CD4-positive, alpha-beta T cell treated with Interleukin-1 beta for 1 hour (primary cell): ENCODE measurements around the gene ARMC5.

Experiments used
- DNase-seq, 2 donors: peaks; one replicate each; pipeline ENCODE4 v3.0.0-alpha.2; 2020 to 2022

ARMC5 gene

GRCh38 chr16:31464348-31464769 lies 5.1 kb downstream of the ARMC5 start:
- DNase-seq: no peak

- DNase-seq: no peak
Measured at GRCh38 chr16:31464781-31465260, 5.5 kb downstream of the ARMC5 start.

DNA sequence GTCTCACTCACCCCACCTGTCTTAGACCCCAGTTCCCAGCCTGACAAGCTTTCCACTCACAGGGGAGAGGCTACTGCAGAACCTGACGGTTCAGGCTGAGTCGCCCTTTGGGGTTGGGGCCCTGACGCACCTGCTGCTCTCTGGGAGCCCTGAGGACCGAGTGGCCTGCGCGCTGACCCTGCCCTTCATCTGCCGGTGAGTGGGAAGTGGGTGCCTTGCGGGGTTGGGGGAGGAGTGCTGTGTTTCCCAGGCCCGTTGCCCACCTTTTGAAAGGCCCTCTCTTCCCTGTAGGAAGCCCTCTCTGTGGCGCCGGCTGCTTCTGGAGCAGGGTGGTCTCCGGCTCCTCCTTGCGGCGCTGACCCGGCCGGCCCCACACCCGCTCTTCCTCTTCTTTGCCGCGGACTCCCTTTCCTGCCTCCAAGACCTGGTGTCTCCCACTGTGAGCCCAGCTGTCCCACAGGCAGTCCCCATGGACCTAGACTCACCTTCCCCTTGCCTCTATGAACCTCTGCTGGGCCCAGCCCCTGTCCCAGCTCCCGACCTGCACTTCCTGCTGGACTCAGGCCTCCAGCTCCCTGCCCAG lies 6.6 kb downstream of the ARMC5 start:
- no peak for DNase-seq

GRCh38 chr16:31466381-31466841 lies 7.1 kb downstream of the ARMC5 start:
- no peak for DNase-seq

DNA sequence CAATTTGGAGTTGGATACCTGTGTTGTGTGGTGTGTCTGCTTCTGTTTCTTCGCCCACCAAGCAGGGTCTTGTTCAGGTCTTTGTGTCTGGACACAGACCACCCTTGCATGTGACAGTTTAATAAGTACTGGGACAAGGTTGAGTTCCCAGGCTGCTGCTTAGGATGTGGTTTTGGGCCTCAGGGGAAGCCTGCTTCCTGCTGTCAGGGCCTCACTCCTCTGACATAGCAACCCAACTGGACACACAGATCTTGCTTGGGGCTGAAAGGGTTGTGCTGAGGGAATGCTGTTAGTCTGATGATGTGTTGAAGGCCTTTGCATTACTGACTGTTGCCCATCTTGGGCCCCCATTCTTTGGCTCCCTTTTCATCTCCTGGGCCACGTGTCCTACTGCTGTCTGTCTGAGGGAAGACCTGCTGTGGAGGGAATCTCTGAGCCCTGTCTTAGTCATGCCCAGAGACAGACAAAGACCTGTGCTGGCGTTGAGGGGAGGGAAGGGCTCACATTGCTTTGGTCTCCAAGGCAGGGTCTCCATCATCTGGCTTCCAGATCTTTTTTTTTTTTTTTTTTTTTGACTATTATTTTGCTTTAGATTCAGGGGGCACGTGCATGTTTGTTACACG lies 8.0 kb downstream of the ARMC5 start:
- DNase-seq: peak in 1 of 2 donors; percentile 37

DNA sequence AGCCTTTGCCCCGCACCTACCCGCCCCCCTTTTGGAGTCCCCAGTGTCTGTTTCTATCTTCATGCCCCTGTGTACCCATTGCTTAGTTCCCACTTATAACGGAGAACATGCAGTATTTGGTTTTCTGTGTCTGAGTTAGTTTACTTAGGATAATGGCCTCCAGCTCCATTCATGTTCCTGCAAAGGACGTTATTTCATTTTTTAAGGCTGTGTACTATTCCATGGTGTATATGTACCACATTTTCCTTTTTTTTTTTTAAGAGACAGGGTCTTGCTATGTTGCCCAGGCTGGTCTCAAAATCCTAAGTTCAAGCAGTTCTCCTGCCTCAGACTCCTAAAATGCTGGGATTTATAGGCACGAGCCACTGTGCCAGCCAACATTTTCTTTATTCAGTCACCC lies 8.6 kb downstream of the ARMC5 start:
- DNase-seq: no peak

DNA sequence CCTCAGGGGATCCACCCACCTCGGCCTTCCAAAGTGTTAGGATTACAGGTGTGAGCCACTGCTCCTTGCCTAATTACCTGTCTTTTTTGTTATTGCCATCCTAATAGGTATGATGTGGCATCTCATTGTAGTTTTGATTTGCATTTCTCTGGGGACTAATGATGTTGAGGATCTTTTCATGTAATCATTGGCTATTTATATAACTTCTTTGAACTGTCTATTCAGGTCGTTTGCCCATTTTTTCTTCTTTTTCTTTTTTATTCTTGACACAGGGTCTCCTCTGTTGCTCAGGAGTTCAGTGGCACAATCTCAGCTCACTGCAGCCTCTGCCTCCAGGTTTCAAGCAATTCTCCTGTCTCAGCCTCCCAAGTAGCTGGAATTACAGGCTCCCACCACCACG lies 11.3 kb downstream of the ARMC5 start:
- no peak for DNase-seq

- DNase-seq: no peak
Measured at GRCh38 chr16:31471241-31471874, 12.1 kb downstream of the ARMC5 start.

GRCh38 chr16:31471875-31472708 lies 12.8 kb downstream of the ARMC5 start, which contains the start of gene TGFB1I1:
Gene TGFB1I1, plus strand, starts transcription at chr16:31472152. Its CDS starts 37 bp downstream, at chr16:31472189.
- DNase-seq: no peak

- DNase-seq: peak; percentile 47 to 52
Measured at GRCh38 chr16:31472709-31473203, 13.5 kb downstream of the ARMC5 start.

DNA sequence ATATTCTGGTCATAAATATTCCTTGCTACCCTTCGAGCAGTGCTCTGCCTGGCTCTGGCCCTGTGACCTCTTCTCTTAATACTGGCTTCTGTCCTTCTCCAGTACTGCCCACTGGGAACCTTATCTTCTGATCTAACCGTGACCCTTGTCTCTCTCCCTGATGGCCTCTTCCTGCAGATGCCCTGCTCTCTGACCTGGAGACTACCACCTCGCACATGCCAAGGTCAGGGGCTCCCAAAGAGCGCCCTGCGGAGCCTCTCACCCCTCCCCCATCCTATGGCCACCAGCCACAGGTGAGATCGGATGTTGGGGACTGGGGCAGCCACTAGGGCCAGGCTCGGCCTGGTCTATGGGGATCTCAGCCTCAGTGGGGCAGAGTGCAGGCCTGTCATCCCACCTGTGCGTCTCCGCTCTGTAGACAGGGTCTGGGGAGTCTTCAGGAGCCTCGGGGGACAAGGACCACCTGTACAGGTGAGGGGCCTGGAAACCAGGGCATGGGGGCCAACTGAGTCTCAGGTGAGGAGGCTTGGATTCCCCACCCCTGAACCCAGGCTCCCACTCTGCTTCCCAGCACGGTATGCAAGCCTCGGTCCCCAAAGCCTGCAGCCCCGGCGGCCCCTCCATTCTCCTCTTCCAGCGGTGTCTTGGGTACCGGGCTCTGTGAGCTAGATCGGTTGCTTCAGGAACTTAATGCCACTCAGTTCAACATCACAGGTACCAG lies 14.1 kb downstream of the ARMC5 start:
- no peak for DNase-seq

- DNase-seq: no peak
Measured at GRCh38 chr16:31474173-31474714, 14.9 kb downstream of the ARMC5 start.

DNA sequence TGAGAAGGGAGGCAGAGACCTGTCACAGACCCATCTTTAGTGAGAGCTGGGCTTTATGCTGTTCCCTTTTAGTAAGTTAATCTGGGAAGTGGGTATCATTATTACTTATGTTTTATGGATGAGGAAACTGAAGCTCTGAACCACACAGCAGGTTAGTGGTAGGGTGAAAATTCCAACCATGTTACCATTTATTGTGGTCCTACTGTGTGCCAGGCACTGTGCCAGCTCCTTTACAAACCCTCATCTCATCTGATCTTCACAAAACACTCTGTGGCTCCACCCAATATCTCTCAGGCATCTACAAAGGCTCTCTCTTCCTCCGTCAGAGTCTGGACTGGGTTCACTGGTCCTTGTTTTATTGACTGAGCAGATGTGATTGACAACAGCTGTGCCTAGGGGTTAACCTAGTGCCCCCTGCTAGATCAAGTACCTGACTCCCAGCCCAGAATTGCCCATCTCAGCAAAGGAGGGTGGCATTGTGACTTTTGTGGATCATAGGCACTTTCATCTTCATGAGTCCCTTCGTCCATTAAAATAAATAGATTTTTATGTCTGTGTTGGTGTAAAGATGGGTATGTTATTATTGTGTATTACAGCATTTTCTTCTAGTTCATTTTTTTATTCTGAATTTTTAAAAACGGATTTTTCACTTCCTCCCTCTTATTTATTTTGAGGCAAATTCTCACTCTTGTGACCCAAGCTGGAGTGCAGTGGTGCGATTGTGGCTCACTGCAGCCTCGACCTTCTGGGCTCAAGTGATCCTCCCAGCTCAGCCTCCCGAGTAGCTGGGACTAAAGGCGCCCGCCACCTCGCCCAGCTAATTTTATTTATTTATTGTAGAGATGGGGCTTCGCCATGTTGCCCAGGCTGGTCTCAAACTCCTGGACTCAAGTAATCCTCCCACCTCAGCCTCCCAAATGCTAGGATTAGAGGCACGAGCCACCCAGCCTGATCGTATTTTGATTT lies 15.8 kb downstream of the ARMC5 start:
- DNase-seq: no peak

DNA sequence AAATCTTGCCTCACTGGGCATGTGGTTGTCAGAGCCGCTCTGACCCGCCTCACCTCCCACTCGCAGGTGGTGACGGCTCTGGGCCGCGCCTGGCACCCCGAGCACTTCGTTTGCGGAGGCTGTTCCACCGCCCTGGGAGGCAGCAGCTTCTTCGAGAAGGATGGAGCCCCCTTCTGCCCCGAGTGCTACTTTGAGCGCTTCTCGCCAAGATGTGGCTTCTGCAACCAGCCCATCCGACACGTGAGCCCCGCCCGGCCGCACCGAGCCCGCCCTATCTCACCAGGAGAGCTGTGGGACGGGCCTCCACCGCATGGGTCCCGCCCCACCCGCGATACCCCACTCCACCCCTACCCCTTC lies 16.6 kb downstream of the ARMC5 start:
- peak; percentile 24 to 26 for DNase-seq

DNA sequence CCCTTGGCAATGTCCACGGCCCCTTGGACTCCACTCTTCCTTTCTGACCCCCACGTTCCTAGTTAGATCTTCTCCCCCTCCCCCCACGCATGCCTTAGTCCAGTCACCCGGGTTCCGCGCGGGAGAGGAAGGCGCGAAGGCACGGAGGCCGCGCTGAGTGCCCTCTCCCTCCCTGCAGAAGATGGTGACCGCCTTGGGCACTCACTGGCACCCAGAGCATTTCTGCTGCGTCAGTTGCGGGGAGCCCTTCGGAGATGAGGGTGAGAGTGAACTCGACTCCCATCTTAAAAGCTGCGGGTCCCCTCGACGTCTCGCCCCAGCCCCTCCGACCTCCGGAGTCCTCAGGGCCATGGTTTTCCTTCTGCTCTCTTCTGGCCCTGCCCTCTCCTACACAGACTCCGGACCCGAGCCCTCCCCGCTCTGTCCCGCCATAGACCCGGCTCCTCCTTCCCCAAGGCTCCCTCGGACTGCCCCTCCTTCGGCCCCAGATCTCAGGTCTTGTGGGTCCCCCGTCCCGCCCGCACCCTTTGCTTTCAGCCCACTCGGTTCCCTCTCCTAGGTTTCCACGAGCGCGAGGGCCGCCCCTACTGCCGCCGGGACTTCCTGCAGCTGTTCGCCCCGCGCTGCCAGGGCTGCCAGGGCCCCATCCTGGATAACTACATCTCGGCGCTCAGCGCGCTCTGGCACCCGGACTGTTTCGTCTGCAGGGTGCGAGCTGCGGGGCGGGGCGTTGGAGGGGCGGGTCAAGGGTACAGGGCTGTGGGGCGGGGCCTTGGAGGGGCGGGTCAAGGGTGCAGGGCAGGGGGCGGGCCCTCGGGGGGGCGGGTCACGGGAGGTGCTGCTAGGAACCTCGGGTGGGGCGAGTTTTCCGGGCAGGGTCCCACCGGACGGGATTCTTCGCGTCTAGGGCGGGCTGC lies 17.3 kb downstream of the ARMC5 start:
- peak; percentile 89 to 90 for DNase-seq

GRCh38 chr16:31477220-31478216 lies 18.2 kb downstream of the ARMC5 start:
- DNase-seq: peak; percentile 29 to 41

- no peak for DNase-seq
Measured at GRCh38 chr16:31478956-31479355, 19.7 kb downstream of the ARMC5 start.

GRCh38 chr16:31479751-31480150 lies 20.4 kb downstream of the ARMC5 start:
- DNase-seq: no peak
